Vagina (tissue), 2 donors: Measurements from ENCODE around the gene TMEM38B. TPM values are rescaled to one million over a fixed set of nuclear protein-coding genes. Genes with fewer than 3 reads are reported as not detected.

ENCODE experiments used
- DNase-seq, 2 donors: peaks; one replicate each; pipeline ENCODE4 v3.0.0-alpha.2; 2017; ENCODE audit errors: extremely low spot score in 2 of 2
- H3K27ac ChIP-seq: fragments of 200-600 bp; sonication (generic); one replicate; pipeline ENCODE4 v1.5.1; 2019
- H3K27me3 ChIP-seq: fragments of 200-600 bp; sonication (generic); one replicate; pipeline ENCODE4 v1.5.1; 2019
- H3K36me3 ChIP-seq, 2 donors: fragments of 200-600 bp; sonication (generic); one replicate each; pipeline ENCODE4 v1.5.1; 2017 to 2019
- H3K4me1 ChIP-seq: fragments of 200-600 bp; sonication (generic); one replicate; pipeline ENCODE4 v1.5.1; 2019
- H3K4me3 ChIP-seq, 2 donors: fragments of 200-600 bp; sonication (generic); 1 replicate in 1 of 2; 2 replicates in 1 of 2; pipeline ENCODE4 v1.5.1; 2016 to 2019
- H3K9me3 ChIP-seq: fragments of 200-600 bp; sonication (generic); one replicate; pipeline ENCODE4 v1.5.1; 2019
- CTCF ChIP-seq, 3 experiments: fragments of 450-650 bp in 2 of 3; fragments of 200-600 bp in 1 of 3; sonication (generic) in 1 of 3; IDR thresholded peaks; one replicate each; pipeline ENCODE4 v1.5.1; 2017 to 2019; ENCODE audit warnings: antibody characterized with exemption in 3 of 3, mild to moderate bottlenecking in 2 of 3, moderate library complexity in 2 of 3
- POLR2A ChIP-seq, 2 donors: fragments of 450-650 bp; IDR thresholded peaks; one replicate each; pipeline ENCODE4 v1.6.1; 2017; ENCODE audit warnings: antibody characterized with exemption in 2 of 2, mild to moderate bottlenecking in 2 of 2, moderate library complexity in 2 of 2
- POLR2AphosphoS5 ChIP-seq, 2 donors: sonication (generic); formaldehyde crosslinking; IDR thresholded peaks; one replicate each; pipeline ENCODE4 v1.9.0; 2017; ENCODE audit warnings: antibody characterized with exemption in 2 of 2, mild to moderate bottlenecking in 2 of 2, low read depth in 1 of 2; ENCODE audit not compliant: insufficient read depth in 1 of 2
- intact Hi-C: fragments of 100-400 bp; cut with DNase I; formaldehyde crosslinking; loops from one replicate; pipeline ENCODE4 v1.15.1; 2023
- total RNA-seq: library from RNA; depleted of rRNA; stranded (reverse); fragments of >200 nt; gene quantifications from one replicate; pipeline ENCODE4 v1.2.3, GENCODE V29; 2016

Gene TMEM38B
- total RNA-seq, 1 donor from 2014 or later: 30.4 TPM

GRCh38 chr9:105681313-105681712 is 13.0 kb upstream of the TMEM38B start:
- Histone ChIP-seq H3K27ac (no peak overlapping the region), H3K27me3 (no peaks in the 10 kb centered on the region), H3K9me3 (no peaks in the 10 kb centered on the region), H3K4me1 (no peaks in the 10 kb centered on the region), H3K36me3 (no peaks in the 10 kb centered on the region), H3K4me3 (no peak overlapping the region)
- TF ChIP-seq CTCF (IDR thresholded peaks at IDR 0.05): no peak
- no peak for TF ChIP-seq POLR2A (IDR thresholded peaks at IDR 0.05)
- TF ChIP-seq POLR2AphosphoS5 (IDR thresholded peaks at IDR 0.05; ENCODE audit: insufficient read depth in 1 of 2, low read depth in 1 of 2): no peak
- intact Hi-C loops: no loop called here
- peak in 1 of 2 donors; percentile 44 for DNase-seq

GRCh38 chr9:105681724-105682123 is 12.6 kb upstream of the TMEM38B start:
- H3K4me3 ChIP-seq: no peak overlapping the region

GRCh38 chr9:105683688-105684275 is 10.6 kb upstream of the TMEM38B start:
- H3K27me3 ChIP-seq: no peaks in the 10 kb centered on the region

More at GRCh38 chr9:105681724-105682123, 12.6 kb upstream of the TMEM38B start:
- H3K9me3 ChIP-seq: no peaks in the 10 kb centered on the region
- no peak for TF ChIP-seq POLR2AphosphoS5 (IDR thresholded peaks at IDR 0.05; ENCODE audit: insufficient read depth in 1 of 2, low read depth in 1 of 2)
- no peak for TF ChIP-seq CTCF (IDR thresholded peaks at IDR 0.05)
- TF ChIP-seq POLR2A (IDR thresholded peaks at IDR 0.05): no peak
- no peaks in the 10 kb centered on the region for H3K27me3 ChIP-seq
- intact Hi-C loops: no loop called here
- H3K27ac ChIP-seq: no peak overlapping the region
- peak in 1 of 2 donors; percentile 22 for DNase-seq
- H3K4me1 ChIP-seq: no peaks in the 10 kb centered on the region
- no peaks in the 10 kb centered on the region for H3K36me3 ChIP-seq

GRCh38 chr9:105686936-105687335 is 7.4 kb upstream of the TMEM38B start:
- TF ChIP-seq CTCF (IDR thresholded peaks at IDR 0.05) (no peak), POLR2A (IDR thresholded peaks at IDR 0.05) (no peak), POLR2AphosphoS5 (IDR thresholded peaks at IDR 0.05; ENCODE audit: insufficient read depth in 1 of 2, low read depth in 1 of 2) (no peak)
- Histone ChIP-seq H3K27ac (no peak overlapping the region), H3K27me3 (no peaks in the 10 kb centered on the region), H3K4me1 (no peaks in the 10 kb centered on the region), H3K9me3 (no peaks in the 10 kb centered on the region), H3K36me3 (no peaks in the 10 kb centered on the region), H3K4me3 (no peak overlapping the region)
- intact Hi-C loops: no loop called here
- DNase-seq: no peak

More at GRCh38 chr9:105683688-105684275, 10.6 kb upstream of the TMEM38B start:
- H3K27ac ChIP-seq: no peak overlapping the region
- DNase-seq: peak in 1 of 2 donors; percentile 3
- intact Hi-C loops: no loop called here
- H3K4me1 ChIP-seq: no peaks in the 10 kb centered on the region
- TF ChIP-seq CTCF (IDR thresholded peaks at IDR 0.05) (no peak), POLR2AphosphoS5 (IDR thresholded peaks at IDR 0.05; ENCODE audit: insufficient read depth in 1 of 2, low read depth in 1 of 2) (no peak), POLR2A (IDR thresholded peaks at IDR 0.05) (no peak)
- no peak overlapping the region for H3K4me3 ChIP-seq
- H3K36me3 ChIP-seq: no peaks in the 10 kb centered on the region
- H3K9me3 ChIP-seq: no peaks in the 10 kb centered on the region

GRCh38 chr9:105690742-105691141 is 3.6 kb upstream of the TMEM38B start:
- H3K27ac ChIP-seq: no peak overlapping the region
- no peaks in the 10 kb centered on the region for H3K9me3 ChIP-seq
- DNase-seq: no peak
- H3K4me3 ChIP-seq: no peak overlapping the region
- H3K4me1 ChIP-seq: peaks cover 9% of the 10 kb centered on the region
- TF ChIP-seq CTCF (IDR thresholded peaks at IDR 0.05) (no peak), POLR2A (IDR thresholded peaks at IDR 0.05) (no peak), POLR2AphosphoS5 (IDR thresholded peaks at IDR 0.05; ENCODE audit: insufficient read depth in 1 of 2, low read depth in 1 of 2) (no peak)
- intact Hi-C loops: no loop called here
- H3K27me3 ChIP-seq: no peaks in the 10 kb centered on the region
- H3K36me3 ChIP-seq: no peaks in the 10 kb centered on the region
